DND-41 (cell line): ENCODE results near the gene RAPSN.

Source experiments
- ATAC-seq: fragments of 200-7000 bp; cut with Tn5 transposase; 3 replicates; pipeline ENCODE4 v1.9.1; 2021; ENCODE audit warnings: low read depth; ENCODE audit not compliant: insufficient read depth
- DNase-seq: peaks from one replicate; pipeline ENCODE4 v3.0.0-alpha.2; 2020
- H2AFZ ChIP-seq: 2 replicates; pipeline ENCODE4 v1.6.0; 2012; ENCODE audit warnings: low read depth, low read length
- H3K27ac ChIP-seq: 2 replicates; pipeline ENCODE4 v1.5.1; 2012; ENCODE audit warnings: low read length, inconsistent platforms
- H3K27me3 ChIP-seq: fragments of 200-600 bp; sonication (generic); 2 replicates; pipeline ENCODE4 v1.6.0; 2012; ENCODE audit warnings: low read length, mild to moderate bottlenecking, inconsistent platforms; ENCODE audit not compliant: insufficient read depth, poor library complexity
- H3K36me3 ChIP-seq: 2 replicates; pipeline ENCODE4 v1.5.1; 2012; ENCODE audit warnings: low read length, inconsistent platforms; ENCODE audit not compliant: insufficient read depth
- H3K4me1 ChIP-seq: 2 replicates; pipeline ENCODE4 v1.5.1; 2012; ENCODE audit warnings: mild to moderate bottlenecking, low read length; ENCODE audit not compliant: insufficient read depth
- H3K4me2 ChIP-seq: 2 replicates; pipeline ENCODE4 v1.6.0; 2012; ENCODE audit warnings: mild to moderate bottlenecking, moderate library complexity, low read length, inconsistent platforms; ENCODE audit not compliant: insufficient read depth
- H3K4me3 ChIP-seq, 2 experiments: fragments of 200-600 bp in 1 of 2; shearing (Covaris generic) in 1 of 2; 2 replicates each; pipeline ENCODE4 v1.5.1; 2012 to 2016; ENCODE audit warnings: inconsistent platforms in 2 of 2, low read length in 2 of 2, mild to moderate bottlenecking in 2 of 2, low read depth in 1 of 2, moderate library complexity in 1 of 2
- H3K79me2 ChIP-seq: 2 replicates; pipeline ENCODE4 v1.6.0; 2012; ENCODE audit warnings: low read length, inconsistent platforms; ENCODE audit not compliant: insufficient read depth
- H3K9ac ChIP-seq: 2 replicates; pipeline ENCODE4 v1.6.0; 2012; ENCODE audit warnings: low read depth, mild to moderate bottlenecking, inconsistent platforms, low read length, moderate library complexity
- H3K9me3 ChIP-seq: 2 replicates; pipeline ENCODE4 v1.5.1; 2012; ENCODE audit warnings: low read length, moderate library complexity, mild to moderate bottlenecking, inconsistent platforms; ENCODE audit not compliant: insufficient read depth, severe bottlenecking
- H4K20me1 ChIP-seq: 2 replicates; pipeline ENCODE4 v1.6.0; 2012; ENCODE audit warnings: low read length; ENCODE audit not compliant: insufficient read depth
- CTCF ChIP-seq: IDR thresholded peaks from 2 replicates; pipeline ENCODE4 v1.5.1; 2012; ENCODE audit warnings: borderline replicate concordance, low read length, moderate library complexity, mild to moderate bottlenecking; ENCODE audit not compliant: poor library complexity, severe bottlenecking; ENCODE audit errors: extremely low read depth
- EZH2 ChIP-seq: IDR thresholded peaks from 3 replicates; pipeline ENCODE4 v1.6.1; 2012; ENCODE audit warnings: borderline replicate concordance, low read depth, mild to moderate bottlenecking, moderate library complexity, low read length, inconsistent platforms; ENCODE audit not compliant: severe bottlenecking

RAPSN gene

GRCh38 chr11:47478651-47479329 lies 29.9 kb upstream of the RAPSN start:
- TF ChIP-seq EZH2, result no peak
- H3K4me1 ChIP-seq, result no peaks in the 10 kb centered on the region
- no peak for DNase-seq
- H3K4me2 ChIP-seq, result no peak overlapping the region
- H3K4me3 ChIP-seq, result no peak overlapping the region
- peaks cover 6% of the 10 kb centered on the region; the same call in 1 of the 2 replicates for H4K20me1 ChIP-seq
- no peak overlapping the region for H2AFZ ChIP-seq
- peaks cover 6% of the 10 kb centered on the region for H3K79me2 ChIP-seq
- no peak overlapping the region for H3K9ac ChIP-seq
- peaks cover 96% of the 10 kb centered on the region for H3K36me3 ChIP-seq
- no peak for ATAC-seq
- H3K27ac ChIP-seq, result no peak overlapping the region
- no peaks in the 10 kb centered on the region for H3K9me3 ChIP-seq
- H3K27me3 ChIP-seq, result no peaks in the 10 kb centered on the region

- DNase-seq (no peak), ATAC-seq (no peak)
- H3K4me3 ChIP-seq, result no peak overlapping the region
- peaks cover 96% of the 10 kb centered on the region for H3K36me3 ChIP-seq
- peaks cover 8% of the 10 kb centered on the region for H3K79me2 ChIP-seq
- H3K9me3 ChIP-seq, result no peaks in the 10 kb centered on the region
- H3K4me2 ChIP-seq, result no peak overlapping the region
- no peak overlapping the region for H3K27ac ChIP-seq
- H3K4me1 ChIP-seq, result no peaks in the 10 kb centered on the region
- no peaks in the 10 kb centered on the region for H3K27me3 ChIP-seq
- H4K20me1 ChIP-seq, result no peaks in the 10 kb centered on the region
- no peak overlapping the region for H3K9ac ChIP-seq
- no peak overlapping the region for H2AFZ ChIP-seq
- no peak for TF ChIP-seq CTCF
- no peak for TF ChIP-seq EZH2
These were observed 28.8 kb upstream of the RAPSN start for GRCh38 chr11:47477753-47478152.

- ATAC-seq, result no peak
- Histone ChIP-seq H3K36me3 (peaks cover 96% of the 10 kb centered on the region), H3K79me2 (peaks cover 8% of the 10 kb centered on the region), H3K4me3 (no peak overlapping the region), H3K4me2 (no peak overlapping the region), H3K27ac (no peak overlapping the region), H4K20me1 (no peaks in the 10 kb centered on the region), H3K4me1 (no peaks in the 10 kb centered on the region), H3K27me3 (no peaks in the 10 kb centered on the region), H3K9ac (no peak overlapping the region), H3K9me3 (no peaks in the 10 kb centered on the region), H2AFZ (no peak overlapping the region)
- DNase-seq, result no peak
- TF ChIP-seq EZH2 (no peak), CTCF (no peak)
These were observed 28.4 kb upstream of the RAPSN start for GRCh38 chr11:47477323-47477722.

DNA sequence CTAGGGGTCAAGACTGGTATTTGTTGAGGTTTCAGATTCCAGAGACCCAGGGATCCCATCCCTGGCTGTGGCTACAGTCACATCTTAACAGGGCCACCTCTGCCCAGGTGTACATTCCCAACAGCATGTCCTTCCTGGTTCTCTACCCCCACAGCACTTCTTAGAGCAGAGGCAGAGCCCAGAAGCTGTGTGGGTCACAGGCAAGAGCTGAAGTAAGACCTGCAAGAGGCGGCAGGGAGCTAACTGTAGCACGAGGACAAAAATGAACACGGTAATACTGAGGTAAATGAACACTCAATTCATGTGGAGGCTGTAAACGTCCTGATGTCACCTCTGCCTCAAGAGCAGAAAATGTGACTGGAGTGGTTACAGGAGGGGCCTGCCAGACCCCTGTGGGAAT lies 21.7 kb upstream of the RAPSN start:
- TF ChIP-seq CTCF (no peak), EZH2 (no peak)
- Histone ChIP-seq H3K4me1 (no peaks in the 10 kb centered on the region), H2AFZ (no peak overlapping the region), H4K20me1 (peaks cover 29% of the 10 kb centered on the region), H3K9ac (no peak overlapping the region), H3K4me3 (no peak overlapping the region), H3K79me2 (peaks cover 33% of the 10 kb centered on the region), H3K27me3 (no peaks in the 10 kb centered on the region), H3K9me3 (no peaks in the 10 kb centered on the region), H3K4me2 (no peak overlapping the region), H3K36me3 (peaks cover 90% of the 10 kb centered on the region), H3K27ac (no peak overlapping the region)
- no peak for DNase-seq
- ATAC-seq, result no peak
